Uterus (tissue), 2 donors: Measurements from ENCODE around the gene CAMK2G.

Experiments
- CTCF ChIP-seq, 4 experiments: fragments of 200-600 bp in 2 of 4; fragments of 450-650 bp in 2 of 4; sonication (generic) in 2 of 4; IDR thresholded peaks; one replicate each; pipeline ENCODE4 v1.5.1; 2016 to 2019; ENCODE audit warnings: antibody characterized with exemption in 4 of 4, mild to moderate bottlenecking in 2 of 4, moderate library complexity in 1 of 4
- POLR2A ChIP-seq, 2 donors: fragments of 450-650 bp; IDR thresholded peaks; one replicate each; pipeline ENCODE4 v1.6.1; 2016; ENCODE audit warnings: antibody characterized with exemption in 2 of 2, mild to moderate bottlenecking in 1 of 2, moderate library complexity in 1 of 2

DNA sequence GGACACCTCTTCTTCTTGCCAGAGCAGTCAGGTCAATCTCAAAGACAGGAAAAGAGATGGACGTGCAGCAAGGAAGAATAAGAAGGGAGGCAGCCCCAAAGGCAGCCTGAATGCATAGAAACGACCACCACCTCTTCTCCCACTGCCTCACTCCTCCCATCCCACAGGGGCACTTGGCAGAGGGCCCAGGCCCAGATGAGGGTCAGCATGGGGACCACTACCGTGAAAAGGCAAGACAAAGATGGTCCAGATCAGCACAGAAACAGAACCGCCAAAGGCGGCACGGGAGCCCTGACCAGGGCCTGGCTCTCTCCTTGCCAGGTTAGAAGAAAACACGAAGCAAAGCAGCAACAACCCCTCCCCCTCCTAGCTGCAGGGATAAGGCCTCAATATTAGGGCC lies 61.0 kb downstream of the CAMK2G start:
- TF ChIP-seq POLR2A (IDR thresholded peaks at IDR 0.05) (no peak), CTCF (IDR thresholded peaks at IDR 0.05) (no peak)
